Breast epithelium (tissue), 4 donors: ENCODE data around the gene GABARAP. TPM values are rescaled to one million over a fixed set of nuclear protein-coding genes. Genes with fewer than 3 reads are reported as not detected.
A peak's percentile ranks its signal among the peaks of the same experiment; 100 is the strongest.

ENCODE experiments used
- DNase-seq, 2 donors: peaks; one replicate each; pipeline ENCODE4 v3.0.0-alpha.2; 2019; ENCODE audit warnings: low spot score in 2 of 2
- H3K27ac ChIP-seq, 2 donors: fragments of 200-600 bp; sonication (generic) in 1 of 2; one replicate each; pipeline ENCODE4 v1.5.1; 2016 to 2019; ENCODE audit warnings: mild to moderate bottlenecking in 1 of 2
- H3K27me3 ChIP-seq, 2 donors: fragments of 200-600 bp; sonication (generic) in 1 of 2; one replicate each; pipeline versions ENCODE4 v1.5.1 to v1.6.0; 2017 to 2019; ENCODE audit warnings: control low read depth in 1 of 2, mild to moderate bottlenecking in 1 of 2
- H3K36me3 ChIP-seq: fragments of 200-600 bp; one replicate; pipeline ENCODE4 v1.5.1; 2019
- H3K4me1 ChIP-seq, 2 donors: fragments of 200-600 bp; sonication (generic); one replicate each; pipeline ENCODE4 v1.5.1; 2016 to 2019; ENCODE audit warnings: control low read depth in 1 of 2
- H3K4me3 ChIP-seq, 3 donors: fragments of 200-600 bp; sonication (generic); 1 replicate in 2 of 3; 2 replicates in 1 of 3; pipeline ENCODE4 v1.5.1; 2016 to 2019; ENCODE audit warnings: mild to moderate bottlenecking in 3 of 3, moderate library complexity in 2 of 3
- H3K9me3 ChIP-seq, 2 donors: fragments of 200-600 bp; sonication (generic) in 1 of 2; one replicate each; pipeline ENCODE4 v1.5.1; 2016 to 2019; ENCODE audit warnings: control low read depth in 1 of 2
- POLR2A ChIP-seq: fragments of 450-650 bp; IDR thresholded peaks from one replicate; pipeline ENCODE4 v1.6.1; 2016; ENCODE audit warnings: antibody characterized with exemption, mild to moderate bottlenecking, moderate library complexity
- POLR2AphosphoS5 ChIP-seq, 3 donors: sonication (generic); formaldehyde crosslinking; IDR thresholded peaks; one replicate each; pipeline ENCODE4 v1.6.1; 2017; ENCODE audit warnings: antibody characterized with exemption in 3 of 3
- intact Hi-C: fragments of 100-400 bp; cut with DNase I; formaldehyde crosslinking; loops from one replicate; pipeline ENCODE4 v1.15.1; 2023; ENCODE audit warnings: low total_unique reads
- total RNA-seq, 3 donors: library from RNA; depleted of rRNA; stranded (reverse); fragments of >200 nt; gene quantifications; one replicate each; pipeline ENCODE4 v1.1.0, GENCODE V29; 2016
- TF ChIP-seq, protein P1 (sequence below), 3 donors: fragments of 450-650 bp; IDR thresholded peaks; one replicate each; pipeline ENCODE4 v1.5.1; 2016 to 2017; ENCODE audit warnings: antibody characterized with exemption in 3 of 3, mild to moderate bottlenecking in 3 of 3, moderate library complexity in 3 of 3

The GABARAP gene
- total RNA-seq, 3 donors from 2014 or later, result 620 to 765 (median 631) TPM

DNA sequence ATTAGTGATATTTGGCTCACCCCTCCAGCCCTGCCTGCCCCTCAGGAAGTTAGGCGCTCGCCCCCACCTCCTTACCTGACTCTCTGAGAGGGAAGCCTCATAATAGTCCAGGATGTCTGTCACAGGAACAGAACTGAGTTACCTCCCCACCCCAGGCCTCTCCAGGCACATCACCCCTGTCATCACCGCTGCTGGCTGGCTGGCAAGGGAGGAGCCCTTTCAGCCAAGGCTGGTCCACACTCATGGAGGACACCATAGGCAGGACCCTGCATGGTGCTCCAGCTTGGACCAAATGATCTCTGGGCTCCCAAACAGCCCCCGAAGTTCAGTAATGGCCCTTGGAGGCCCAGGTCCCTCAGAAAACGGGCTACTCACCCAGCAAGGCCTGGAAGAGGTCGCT lies 24.1 kb downstream of the GABARAP start:
- H3K27me3 ChIP-seq, result no peaks in the 10 kb centered on the region
- TF ChIP-seq, protein P1, sequence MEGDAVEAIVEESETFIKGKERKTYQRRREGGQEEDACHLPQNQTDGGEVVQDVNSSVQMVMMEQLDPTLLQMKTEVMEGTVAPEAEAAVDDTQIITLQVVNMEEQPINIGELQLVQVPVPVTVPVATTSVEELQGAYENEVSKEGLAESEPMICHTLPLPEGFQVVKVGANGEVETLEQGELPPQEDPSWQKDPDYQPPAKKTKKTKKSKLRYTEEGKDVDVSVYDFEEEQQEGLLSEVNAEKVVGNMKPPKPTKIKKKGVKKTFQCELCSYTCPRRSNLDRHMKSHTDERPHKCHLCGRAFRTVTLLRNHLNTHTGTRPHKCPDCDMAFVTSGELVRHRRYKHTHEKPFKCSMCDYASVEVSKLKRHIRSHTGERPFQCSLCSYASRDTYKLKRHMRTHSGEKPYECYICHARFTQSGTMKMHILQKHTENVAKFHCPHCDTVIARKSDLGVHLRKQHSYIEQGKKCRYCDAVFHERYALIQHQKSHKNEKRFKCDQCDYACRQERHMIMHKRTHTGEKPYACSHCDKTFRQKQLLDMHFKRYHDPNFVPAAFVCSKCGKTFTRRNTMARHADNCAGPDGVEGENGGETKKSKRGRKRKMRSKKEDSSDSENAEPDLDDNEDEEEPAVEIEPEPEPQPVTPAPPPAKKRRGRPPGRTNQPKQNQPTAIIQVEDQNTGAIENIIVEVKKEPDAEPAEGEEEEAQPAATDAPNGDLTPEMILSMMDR (IDR thresholded peaks at IDR 0.05), result no peak
- TF ChIP-seq POLR2AphosphoS5 (IDR thresholded peaks at IDR 0.05) (no peak), POLR2A (no peak)
- H3K36me3 ChIP-seq, result no peaks in the 10 kb centered on the region
- H3K27ac ChIP-seq, result peak overlapping the region; percentile 100
- H3K4me1 ChIP-seq, result peaks cover 4 to 38% of the 10 kb centered on the region in 2 donors
- H3K9me3 ChIP-seq, result no peaks in the 10 kb centered on the region
- peak overlapping the region; percentile 44 to 70 (median 47) for H3K4me3 ChIP-seq
- no peak for DNase-seq
- intact Hi-C loops, result no loop called here

- no peak for DNase-seq
- Histone ChIP-seq H3K27me3 (no peaks in the 10 kb centered on the region), H3K27ac (peak overlapping the region; percentile 100), H3K36me3 (no peaks in the 10 kb centered on the region), H3K9me3 (no peaks in the 10 kb centered on the region), H3K4me3 (peak overlapping the region; percentile 44 to 70 (median 47)), H3K4me1 (peaks cover 4 to 38% of the 10 kb centered on the region in 2 donors)
- TF ChIP-seq, protein P1 (IDR thresholded peaks at IDR 0.05), result no peak
- no peak for TF ChIP-seq POLR2AphosphoS5 (IDR thresholded peaks at IDR 0.05)
- TF ChIP-seq POLR2A, result no peak
- intact Hi-C loops, result no loop called here
Observed at GRCh38 chr17:7217113-7217987, 24.9 kb downstream of the GABARAP start.

GRCh38 chr17:7216242-7217112 lies 25.8 kb downstream of the GABARAP start:
- H3K36me3 ChIP-seq, result no peaks in the 10 kb centered on the region
- intact Hi-C loops, result no loop called here
- peak overlapping the region; percentile 100 for H3K27ac ChIP-seq
- no peak for DNase-seq
- peak overlapping the region; percentile 44 to 70 (median 47) for H3K4me3 ChIP-seq
- TF ChIP-seq POLR2AphosphoS5 (IDR thresholded peaks at IDR 0.05), result no peak
- TF ChIP-seq, protein P1 (IDR thresholded peaks at IDR 0.05), result no peak
- TF ChIP-seq POLR2A, result no peak
- no peaks in the 10 kb centered on the region for H3K9me3 ChIP-seq
- H3K27me3 ChIP-seq, result no peaks in the 10 kb centered on the region
- H3K4me1 ChIP-seq, result peaks cover 4 to 37% of the 10 kb centered on the region in 2 donors

DNA sequence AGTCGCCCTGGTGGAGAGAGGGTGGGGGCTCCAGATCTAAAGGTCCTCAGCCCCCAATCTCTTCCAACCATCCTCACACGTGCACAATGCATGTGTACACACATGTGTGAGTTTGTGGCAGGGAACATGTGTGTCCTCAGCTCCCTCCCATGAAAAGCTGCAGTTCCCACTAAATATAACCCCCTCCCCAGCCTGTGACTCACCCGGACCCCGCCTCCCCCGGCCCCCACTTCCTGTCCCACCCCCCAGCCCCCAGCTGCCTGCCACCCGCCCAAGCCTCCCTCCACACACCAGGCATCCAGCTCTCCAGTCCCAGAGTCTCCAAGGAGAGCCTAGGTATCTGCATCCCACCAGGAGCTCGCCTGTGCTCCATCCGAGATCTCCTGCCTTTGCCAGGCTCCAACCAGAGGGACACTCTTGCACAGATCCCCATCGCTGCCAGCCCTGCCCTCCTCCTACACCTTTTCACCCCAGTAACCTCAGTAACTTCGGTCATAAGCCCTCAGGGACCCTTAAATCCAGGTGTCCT lies 26.5 kb downstream of the GABARAP start:
- Histone ChIP-seq H3K4me1 (peaks cover under 1 to 29% of the 10 kb centered on the region in 2 donors), H3K36me3 (no peaks in the 10 kb centered on the region), H3K27ac (peak overlapping the region; percentile 100), H3K4me3 (peak overlapping the region; percentile 2 to 70 (median 61)), H3K9me3 (no peaks in the 10 kb centered on the region), H3K27me3 (no peaks in the 10 kb centered on the region)
- TF ChIP-seq, protein P1 (IDR thresholded peaks at IDR 0.05), result no peak
- TF ChIP-seq POLR2AphosphoS5 (IDR thresholded peaks at IDR 0.05), result no peak
- no peak for DNase-seq
- intact Hi-C loops, result no loop called here
